NOMO-1 treated with DMSO at 0.1 percent for 48 hours (cell line): ENCODE results near the gene FARSB.
"Not testable (repeated sequence)": the region's sequence is repeated elsewhere in the genome, so short reads cannot be mapped to it uniquely, and the experiment has no call there.

Experiments
- DNase-seq: peaks from one replicate; lab custom pipeline; 2025; ENCODE audit not compliant: unreplicated experiment; lab: John Stamatoyannopoulos, UW

FARSB gene

DNA sequence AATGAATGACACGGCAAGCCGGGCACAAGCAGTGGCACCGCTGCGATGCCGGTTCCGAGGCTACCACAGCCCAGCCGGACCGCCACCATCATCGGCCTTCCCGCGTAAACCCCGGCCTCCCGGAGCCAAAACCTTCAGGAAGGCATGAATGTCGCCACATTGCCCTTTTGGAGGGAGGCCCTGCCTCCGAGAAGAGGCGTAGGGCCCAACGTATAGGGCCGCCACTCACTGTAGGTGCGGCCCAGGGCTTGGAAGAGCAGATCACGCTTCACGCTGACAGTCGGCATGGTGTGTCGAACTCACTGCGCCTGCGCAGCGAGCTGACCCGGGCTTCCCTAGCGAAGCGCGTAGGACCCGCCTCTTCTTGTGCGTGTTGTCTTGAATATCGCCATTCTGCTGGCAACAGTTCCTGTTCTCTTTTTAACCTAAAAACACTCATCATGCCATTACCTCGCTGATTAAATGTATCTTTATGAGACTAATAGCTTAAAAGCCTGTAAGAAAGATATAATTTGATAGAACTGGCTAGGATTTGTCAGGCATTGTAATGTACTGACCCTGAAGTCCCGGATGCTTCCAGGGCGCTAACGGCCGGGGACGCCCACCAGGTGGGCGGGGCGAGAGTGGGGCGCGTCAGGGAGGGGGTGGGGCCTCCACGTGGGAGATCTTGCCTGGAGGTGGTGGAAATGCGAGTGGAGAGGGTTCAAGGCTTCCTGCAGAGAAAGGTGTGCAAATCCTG, at the start of gene FARSB:
TSS of gene FARSB (minus strand) at position 306 of the 739 bp plus-strand sequence. CDS start at position 287, 19 bp downstream.
- peak; percentile 96 for DNase-seq

DNA sequence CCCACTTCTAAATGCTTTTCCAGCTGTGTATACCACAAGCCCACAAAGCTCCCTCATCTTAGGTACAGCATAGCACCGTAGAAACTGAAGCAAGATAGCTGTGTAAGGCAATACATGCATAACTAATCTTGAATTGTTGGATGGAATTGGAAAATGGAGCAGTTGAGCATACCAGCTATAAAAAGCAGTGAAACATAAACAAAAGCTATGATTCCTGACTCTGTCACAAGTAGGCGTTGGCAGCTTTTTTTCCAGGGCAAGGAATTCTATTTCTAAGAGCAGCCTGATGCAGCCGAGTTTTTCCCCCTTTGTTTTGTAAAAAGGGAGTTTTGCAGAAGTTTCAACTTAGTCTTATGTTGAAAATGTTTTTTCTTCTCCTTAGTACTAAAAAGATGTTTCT, 48.0 kb upstream of the FARSB start:
- no peak for DNase-seq

DNA sequence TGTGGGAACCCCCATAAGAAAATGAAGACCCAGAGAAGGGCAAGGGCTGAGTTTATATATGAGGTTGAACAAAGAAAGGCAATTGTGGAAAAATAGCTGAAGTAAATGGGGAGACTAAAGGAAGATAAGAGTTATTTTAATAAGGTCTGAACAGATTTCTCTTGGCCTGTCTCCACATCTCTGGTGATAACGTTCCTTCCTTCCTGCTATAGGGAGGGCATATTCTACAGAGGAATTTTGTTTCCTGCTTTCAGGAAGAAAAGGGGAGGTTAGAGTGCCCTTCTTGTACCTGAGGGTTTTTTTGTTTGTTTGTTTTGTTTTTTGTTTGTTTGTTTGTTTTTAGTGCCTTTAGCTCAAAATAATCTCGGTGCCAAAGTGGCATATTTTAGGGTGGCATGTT, 47.2 kb upstream of the FARSB start:
- no peak for DNase-seq

DNA sequence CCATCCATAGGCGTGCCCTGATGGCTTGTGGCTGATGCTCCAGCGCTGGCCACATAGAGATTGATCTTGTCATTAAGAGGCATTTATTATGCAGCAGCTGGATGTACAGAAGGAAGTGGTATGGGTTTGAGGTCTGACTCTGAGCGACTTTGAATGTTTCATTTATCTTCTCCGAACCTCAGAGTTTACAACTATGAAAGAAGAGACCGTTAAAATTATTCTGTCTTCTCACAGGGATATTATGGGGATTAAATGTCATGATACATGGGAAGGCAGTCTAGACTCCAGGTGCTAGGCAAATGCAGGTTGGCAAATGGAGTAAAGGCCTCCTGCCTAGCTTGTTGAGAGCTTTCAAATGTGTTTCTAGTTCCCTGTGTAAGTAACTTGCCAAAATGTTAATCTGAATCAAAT, 45.8 kb upstream of the FARSB start:
- no peak for DNase-seq

DNA sequence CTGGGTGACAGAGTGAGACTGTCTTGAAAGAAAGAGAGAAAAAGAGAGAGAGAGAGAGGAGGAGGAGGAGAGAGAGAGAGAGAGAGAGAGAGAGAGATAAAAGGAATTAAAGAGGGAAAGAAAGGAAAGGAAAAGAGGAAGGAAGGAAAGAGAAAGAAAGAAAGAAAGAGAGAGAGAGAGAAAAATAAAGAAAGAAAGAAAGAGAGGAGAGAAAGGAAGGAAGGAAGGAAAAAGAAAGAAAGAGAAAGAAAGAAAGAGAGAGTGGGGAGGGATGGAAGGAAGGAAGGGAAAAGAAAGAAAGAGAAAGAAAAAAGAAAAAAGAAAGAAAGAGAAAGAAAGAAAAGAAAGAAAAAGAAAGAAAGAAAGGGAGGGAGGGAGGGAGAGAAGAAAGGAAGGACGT, 45.3 kb upstream of the FARSB start:
- DNase-seq = no peak

DNA sequence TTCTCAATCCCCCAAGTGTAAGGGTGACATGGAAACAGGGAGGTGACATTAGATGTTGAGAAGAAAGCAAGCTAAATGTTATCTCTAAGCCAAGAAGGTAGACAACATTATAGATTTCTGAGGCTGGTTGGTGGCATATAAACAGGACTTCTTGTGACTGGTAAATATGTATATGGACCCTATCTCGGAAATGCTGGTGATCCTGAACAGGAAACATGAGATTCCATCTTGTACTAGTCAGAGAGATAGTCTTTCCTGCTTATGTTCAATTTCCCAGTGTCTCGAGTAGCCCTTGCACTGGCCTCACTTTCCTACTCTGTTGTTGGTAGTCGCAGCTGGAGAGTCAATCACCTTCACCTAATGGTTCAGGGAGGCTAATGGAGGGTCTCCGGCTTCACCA, 42.4 kb upstream of the FARSB start:
- no peak for DNase-seq

DNA sequence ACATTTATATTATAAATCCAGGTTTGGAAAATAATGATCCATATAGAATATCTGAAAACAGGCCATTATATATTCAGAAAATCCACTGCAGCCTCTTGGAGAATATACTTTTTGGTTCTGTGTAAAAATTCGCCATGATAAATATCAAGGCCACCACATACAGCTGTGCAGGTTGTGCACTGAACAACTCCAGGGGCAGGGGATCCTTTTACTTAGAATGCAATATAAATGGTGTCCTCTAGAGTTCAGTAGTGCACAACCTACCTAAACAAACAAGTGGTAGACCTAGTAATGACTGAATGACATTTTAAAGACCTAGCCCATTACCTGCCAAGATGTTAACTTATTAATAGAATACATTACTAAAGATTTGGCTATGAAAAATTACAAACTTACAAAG, 37.9 kb upstream of the FARSB start:
- peak; percentile 46 for DNase-seq

DNA sequence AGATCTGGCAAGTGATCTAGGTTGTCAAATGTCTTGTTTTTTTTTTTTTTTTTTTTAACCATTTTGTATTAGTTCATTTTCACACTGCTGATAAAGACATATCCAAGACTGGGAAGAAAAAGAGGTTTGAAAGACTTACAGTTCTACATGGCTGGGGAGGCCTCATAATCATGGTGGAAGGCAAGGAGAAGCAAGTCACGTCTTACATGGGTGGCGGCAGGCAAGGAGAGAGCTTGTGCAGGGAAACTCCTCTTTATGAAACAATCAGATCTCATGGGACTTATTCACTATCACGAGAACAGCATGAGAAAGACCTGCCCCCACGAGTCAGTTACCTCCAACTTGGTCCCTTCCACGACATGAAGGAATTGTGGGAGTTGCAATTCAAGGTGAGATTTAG, 37.5 kb upstream of the FARSB start:
- DNase-seq = not testable (repeated sequence)

DNA sequence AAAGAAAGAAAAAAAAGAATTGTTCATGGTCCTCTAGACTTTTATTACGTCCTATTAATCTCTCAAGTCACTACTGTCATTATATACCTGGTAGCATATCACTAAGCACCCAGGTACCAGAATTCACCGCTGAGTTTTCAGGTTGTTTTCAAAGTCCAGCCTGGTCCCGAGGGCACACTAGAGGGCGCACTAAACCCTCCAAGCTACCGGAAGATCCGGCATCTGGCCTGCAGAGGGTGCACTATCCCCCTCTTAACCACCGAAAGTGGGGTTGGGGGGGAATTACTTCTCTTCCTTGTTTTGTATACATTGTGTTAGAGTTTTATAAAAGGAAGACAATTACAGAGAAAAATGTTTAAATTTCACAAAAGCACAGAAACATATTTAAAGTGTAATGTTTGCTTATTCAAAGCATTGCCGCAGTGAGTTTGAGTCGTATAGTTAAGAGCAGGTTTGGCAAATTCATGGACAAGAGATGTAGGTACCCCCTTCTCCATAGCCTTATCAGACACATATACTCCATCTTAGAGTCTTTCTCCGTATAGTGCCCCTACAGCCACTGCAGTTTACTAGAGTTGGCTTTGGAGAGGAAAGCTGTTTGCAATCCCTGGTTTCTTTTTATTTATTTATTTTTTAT, 34.8 kb upstream of the FARSB start:
- DNase-seq = peak; percentile 86

DNA sequence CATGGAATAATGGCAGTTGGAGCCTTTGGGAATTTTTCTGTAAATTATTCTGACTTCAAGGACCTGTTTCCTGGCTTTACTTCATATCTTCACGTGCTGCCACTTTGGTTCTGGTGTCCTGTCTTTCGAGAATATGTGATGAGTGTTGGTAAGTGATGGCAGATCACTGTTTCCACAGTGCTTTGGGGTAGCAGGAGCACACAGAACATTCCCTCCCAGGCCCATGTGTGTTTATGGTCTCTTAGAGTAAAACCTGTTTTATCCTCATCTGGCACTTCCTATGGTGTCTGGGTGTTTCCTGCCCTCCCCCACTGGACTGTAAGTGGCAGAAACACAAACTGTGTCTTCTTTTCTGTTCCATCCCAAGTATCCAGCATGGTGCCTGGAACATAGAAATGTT, 33.4 kb upstream of the FARSB start:
- DNase-seq = no peak

DNA sequence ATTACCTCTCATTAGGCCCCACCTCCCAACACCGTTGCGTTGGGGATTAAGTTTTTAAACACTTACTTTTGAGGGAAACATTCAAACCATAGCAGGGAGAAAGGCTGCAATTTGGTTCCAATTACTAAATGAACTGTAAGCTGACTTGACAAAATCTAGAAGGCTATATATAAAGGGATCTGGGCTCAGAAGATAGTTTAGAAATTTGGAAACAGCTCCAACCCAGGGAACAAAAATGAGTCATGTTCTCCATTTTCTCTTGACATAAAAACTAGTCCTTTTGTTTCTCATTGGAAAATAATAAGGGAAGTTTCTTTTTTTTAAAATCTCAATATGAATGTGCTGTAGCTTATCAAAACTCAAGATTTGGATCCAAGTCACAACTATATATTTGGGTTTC, 33.0 kb upstream of the FARSB start:
- DNase-seq = peak; percentile 19

DNA sequence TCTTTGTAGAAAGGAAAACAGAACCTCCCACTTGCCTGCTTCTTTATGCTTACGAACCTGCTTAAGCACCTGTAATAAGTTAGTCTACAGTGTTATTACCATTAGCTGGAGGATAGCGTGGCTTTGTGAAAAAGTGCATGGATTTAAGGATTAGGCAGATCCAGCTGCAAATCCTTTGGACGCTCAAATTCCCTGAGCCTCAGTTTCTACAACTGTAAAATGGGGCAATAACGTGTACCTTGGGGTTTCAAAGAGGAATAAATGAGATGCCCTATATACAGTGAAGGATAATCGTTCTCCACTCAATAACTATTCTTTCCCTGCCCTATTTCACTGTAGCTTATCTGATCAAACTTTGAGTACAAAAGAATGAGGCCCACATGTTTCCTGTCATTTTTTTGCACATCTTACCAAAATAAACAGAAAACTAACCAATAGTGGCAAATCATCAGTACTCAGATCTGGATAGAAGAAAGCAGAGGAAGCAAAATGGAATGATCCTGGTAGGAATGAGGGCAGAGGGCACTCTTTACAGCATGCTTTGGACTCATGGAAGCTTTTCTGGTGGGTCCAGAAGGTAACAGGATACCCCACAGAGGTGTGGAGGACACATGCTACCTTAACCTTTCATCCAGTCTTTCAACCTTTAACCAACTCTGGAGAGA, 30.3 kb upstream of the FARSB start:
- no peak for DNase-seq

DNA sequence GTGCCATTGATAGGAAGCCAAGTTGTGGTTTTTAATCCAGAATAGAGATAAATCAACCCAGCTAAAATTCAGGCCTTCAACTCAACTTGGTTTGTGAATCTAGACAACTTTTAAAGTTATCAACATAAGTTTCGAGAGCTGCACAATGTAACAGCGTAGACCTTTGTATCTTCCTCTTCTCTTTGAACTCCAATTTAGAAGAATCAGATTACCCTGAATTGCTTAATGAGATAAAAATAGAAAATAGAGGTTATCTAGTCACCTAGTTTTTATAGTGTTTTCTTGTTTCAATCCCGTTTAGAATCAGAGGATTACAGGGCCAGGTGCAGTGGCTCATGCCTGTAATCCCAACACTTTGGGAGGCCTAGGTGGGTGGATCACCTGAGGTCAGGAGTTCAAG, 27.9 kb upstream of the FARSB start:
- peak; percentile 23 for DNase-seq

DNA sequence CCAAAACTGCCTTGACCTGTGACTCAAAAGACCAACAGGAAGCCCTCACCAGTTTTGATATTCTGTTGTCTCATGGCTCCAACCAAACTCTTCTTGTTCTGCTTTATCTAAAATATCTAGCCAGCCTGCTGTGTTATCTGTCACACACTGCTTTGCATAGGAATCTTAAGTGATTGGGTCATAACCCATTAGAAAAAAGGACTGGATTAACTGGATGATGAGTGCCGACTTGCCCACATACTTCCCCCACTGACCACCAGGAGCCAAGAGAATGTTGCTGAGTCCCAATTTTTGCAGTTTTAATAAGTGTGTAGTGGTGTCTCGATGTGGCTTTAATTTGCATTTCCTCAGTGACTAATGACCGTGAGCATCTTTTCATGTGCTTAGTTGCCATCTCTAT, 22.1 kb upstream of the FARSB start:
- DNase-seq = peak; percentile 12

DNA sequence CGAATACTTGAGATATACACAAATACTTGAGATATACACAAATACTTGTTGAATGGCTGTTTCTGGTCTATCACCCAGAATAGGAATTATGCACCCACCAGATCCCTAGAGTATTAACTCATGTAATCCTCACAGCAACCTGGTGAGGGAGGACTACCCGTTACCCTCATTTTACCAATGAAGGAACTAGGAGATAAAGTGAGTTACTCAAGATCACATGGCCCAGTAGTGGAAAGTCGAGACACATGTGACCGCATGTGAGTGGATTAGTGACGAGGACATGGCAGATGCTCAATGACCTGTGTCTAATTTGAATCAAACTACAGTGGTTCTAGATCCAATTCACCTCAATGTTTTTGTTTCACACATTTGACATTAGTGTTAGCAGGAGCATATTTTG, 18.0 kb upstream of the FARSB start:
- no peak for DNase-seq

DNA sequence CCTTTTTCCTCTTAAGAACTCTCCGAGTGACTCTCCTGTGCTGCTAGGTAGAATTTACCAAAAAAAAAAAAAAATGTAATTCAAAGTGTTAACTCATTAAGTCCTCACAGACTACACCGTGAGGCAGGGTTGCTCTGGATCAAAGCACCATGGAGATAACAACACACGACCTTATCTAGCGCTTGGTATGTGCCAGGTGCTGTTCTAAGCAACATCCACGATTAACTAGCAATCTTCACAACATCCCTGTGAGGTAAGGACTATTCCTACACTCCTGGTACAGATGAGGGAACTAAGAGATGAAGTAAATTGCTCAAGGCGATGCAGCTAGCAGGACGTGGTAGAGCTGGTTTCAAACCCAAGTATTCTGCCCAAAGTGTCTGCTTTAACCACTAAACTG, 17.4 kb upstream of the FARSB start:
- DNase-seq = no peak

DNA sequence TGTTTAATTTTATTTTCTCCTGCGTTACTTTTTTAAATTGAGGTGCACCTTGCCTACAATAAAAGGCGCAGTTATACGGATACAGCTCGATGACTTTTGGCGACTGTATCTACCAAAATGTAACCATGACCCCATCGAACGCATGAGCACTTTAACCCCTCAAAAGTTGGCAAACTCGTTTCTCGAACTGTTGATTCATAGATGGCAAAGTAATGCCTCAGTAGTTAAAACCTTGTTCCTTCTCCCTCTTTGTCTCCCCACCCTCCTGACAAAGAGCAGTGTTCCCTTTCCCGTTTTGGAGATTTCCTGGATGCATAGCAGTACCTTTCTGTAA, 16.1 kb upstream of the FARSB start:
- no peak for DNase-seq

DNA sequence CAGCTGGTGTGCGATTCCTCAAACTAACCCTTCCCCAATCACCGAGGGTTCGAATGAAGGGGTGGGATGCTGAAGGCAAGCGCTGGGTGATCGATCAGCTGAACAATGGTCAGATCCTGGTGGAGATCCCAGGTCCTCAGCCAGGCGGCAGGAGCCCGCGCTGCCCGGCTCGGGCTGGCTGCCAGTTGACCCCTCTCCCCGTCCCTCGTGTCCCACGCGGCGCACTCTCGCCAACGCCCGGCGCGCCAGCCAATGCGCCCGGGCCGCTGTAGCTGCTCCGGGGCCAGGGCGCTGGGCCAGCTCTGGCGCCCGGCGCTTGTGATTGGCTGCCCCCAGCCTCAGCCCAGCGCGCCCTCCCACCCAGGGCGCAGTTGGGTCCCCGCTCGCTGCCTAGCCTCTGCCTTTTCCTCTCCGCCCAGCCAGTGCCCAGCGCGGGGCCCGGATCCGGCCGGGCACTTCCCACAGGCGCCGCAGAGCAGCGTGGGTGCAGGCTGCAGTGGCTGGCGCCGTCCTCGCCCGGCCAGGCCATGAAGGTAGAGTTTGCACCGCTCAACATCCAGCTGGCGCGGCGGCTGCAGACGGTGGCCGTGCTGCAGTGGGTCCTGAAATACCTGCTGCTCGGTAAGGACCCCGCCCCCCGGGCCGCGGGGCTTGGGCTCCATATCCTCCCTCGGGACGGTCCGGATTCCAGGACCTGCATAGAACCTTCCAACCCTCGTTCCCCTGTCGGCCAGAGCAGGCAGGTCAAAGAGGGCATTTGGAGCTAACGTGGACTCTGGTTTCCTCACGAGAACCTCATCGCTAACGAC, 15.6 kb upstream of the FARSB start, which contains the start of gene MOGAT1:
TSS of gene MOGAT1 (plus strand) at position 400 of the 809 bp plus-strand sequence. CDS start at position 528, 128 bp downstream.
- no peak for DNase-seq

DNA sequence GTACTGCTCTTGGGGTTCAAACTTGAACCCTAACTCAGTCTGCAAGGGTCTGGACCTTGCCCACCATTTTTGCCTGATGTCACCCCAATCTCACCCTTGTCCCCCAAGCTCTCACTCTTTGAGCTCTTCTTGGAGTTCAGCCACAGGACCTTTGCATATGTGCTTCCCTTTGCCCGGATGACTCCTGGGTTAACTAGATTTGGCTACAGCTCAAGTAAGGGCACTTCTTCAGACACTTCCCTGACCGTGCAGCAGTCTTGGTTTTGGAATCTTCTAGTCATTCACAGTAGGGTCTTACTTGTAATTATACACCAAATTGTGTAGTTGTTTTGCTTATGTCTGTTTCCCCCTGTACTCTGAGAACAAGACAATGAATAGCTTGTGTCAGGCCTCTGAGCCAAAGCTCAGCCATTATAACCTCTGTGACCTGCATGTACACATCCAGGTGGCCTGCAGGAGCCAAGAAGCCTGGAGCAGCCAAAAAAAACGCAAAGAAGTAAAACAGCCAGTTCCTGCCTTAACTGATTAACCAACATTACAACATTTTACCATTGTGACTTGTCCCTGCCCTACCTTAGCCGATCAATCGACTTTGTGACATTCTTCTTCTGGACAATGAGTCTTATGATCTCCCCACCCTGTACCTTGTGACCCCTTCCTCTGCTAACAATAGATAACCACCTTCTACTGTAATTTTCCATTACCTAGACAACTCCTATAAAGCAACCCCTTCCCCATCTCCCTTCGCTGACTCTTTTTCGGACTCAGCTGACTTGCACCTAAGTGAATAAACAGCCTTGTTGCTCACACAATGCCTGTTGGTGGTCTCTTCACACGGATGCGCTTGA, 14.5 kb upstream of the FARSB start:
- no peak for DNase-seq

DNA sequence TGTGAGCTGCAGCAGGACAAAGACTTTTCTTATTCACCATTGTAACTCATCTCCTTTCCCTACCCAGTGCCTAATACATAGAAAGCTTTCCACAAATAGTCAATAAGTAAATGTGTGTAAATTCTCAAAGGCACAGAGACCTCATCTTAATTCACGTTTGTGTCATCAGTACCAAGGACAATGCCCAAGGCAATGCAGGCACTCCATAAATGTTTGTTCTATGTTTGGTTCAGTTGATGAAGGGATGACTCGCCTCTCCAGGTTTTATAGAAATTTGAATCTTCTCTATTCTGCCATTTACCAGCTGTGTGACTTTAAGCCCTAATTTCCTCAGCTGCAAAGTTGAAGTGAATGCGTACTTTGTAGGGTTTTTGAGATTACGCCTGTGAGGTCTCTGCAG, 13.5 kb upstream of the FARSB start:
- DNase-seq = no peak
